ENCODE measurements around the gene TRPC4AP.

TRPC4AP gene

DNA sequence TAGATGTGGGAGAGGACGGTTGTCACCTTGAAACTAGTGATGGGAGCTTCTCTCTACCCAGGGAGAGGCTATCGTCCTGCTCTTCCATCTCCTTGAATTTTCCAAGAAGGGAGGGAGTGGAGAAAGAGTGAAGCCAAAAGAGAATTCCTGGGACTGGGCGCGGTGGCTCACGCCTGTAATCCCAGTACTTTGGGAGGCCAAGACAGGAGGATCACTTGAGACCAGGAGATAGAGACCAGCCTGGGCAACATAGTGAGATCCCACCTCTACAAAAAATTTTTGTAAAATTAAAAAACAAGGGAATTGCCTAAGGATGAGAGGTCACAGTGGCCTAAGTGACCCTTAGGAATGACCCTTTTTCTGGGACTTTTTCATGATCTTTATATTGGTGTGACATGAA lies 128.1 kb downstream of the TRPC4AP start:
- no peak for DNase-seq

DNA sequence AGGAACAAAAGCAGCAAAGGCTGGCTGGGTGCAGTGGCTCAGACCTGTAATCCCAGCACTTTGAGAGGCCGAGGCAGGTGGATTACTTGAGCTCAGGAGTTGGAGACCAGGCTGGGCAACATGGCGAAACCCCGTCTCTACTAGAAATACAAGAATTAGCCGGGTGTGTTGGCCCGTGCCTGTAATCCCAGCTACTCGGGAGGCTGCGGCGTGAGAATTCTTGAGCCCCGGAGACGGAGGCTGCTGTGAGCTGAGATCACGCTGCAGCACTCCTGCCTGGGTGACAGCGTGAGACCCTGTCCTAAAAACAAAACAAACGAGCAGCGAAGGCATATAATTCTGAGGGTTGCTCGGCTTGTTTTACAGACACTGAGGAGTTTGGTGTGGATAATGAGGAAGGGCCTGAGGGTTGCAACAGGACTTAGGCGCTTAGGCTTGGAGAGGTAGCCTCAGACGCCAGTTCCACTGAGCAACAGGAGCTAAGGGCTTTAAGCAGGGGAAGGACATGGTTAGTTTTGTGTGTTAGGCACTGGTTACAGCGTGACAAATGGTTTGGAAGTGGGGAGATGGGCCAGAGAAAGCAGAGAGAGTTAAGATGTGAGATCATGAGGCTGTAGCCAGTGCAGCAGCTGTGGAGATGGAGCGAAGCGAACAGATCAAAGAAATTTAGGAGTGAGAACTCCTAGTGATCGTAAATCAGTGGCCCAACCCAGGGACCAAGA lies 135.7 kb downstream of the TRPC4AP start:
- DNase-seq = no peak

DNA sequence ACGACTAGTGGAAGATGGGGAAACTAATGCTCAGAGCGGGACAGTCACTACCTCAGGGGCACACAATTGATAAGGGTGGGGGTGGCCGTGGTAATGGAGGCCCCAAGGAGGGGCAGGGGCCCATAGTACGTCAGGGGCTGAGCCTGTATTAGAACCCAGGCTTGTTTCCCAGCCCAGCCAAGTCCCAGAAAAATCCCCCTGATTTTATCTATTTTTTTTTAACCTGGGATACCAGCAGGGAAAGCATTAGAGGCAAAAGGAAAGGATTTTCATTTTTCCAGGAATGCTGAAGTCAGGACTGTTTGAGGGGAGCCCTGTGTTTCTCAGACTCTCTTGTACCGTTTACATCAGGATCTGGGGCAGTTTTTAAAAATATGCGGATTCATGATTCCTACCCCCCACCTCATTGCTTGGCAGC lies 136.6 kb downstream of the TRPC4AP start:
- no peak for DNase-seq

DNA sequence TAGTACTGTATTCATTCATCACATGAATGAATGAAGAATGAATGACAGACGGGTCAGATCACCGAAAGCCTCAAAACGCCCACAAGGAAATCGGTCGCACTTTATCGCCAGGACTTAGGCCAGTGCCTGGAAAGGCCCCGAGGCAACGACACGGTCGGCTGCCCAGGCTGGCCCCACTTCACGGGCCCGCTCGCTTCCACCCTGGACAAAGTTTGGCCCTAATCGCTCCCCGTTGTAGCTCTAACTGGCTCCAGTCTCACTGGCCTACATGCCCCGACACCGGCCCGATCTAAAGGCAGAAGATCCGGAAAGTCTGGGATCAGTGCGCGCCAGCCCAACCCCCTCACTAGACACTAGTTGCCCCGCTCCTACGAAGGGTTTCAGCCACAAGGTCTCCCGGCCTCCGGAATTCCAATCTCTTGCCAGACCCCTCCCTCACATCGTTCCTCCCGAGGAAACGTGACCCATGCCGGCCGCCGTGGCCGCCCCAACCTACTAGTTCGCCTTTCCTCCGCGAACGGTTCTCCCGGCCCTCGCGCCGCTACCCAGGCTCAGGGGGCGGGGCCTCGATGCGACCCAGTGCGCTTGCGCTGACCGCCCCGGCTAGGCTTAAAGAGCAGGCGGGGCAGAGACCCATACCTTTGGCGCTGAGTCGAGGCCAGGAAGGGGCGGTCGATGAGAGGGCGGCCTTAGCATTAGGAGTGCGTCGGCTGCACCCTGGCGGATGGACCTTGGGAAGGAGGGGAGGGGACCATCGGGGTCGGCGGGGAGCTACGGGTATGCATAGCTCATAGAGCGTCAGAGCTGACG lies 137.2 kb downstream of the TRPC4AP start, which contains the start of the genes GSS and MYH7B:
TSS of gene GSS (minus strand) at position 576 of the 810 bp plus-strand sequence. CDS start 3,954 bp downstream, outside the sequence.
TSS of gene MYH7B (plus strand) at position 638 of the 810 bp plus-strand sequence. CDS start 22,138 bp downstream, outside the sequence.
- DNase-seq = peak; percentile 96

DNA sequence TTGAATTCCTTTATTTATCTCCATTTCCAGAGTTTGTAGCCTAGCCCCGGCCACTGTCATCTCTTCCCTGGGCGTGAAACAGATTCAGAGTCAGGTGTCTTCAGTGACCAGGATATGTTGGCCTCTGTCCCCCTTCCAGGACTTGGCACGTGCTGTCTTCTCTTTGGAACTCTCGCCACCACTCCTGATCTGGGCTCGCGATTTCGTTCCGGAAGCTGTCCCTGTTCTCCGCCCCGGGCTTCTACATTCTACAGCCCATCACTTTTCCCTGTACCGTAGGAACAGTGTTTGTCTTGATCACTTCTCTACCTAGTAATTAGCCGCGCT lies 137.7 kb downstream of the TRPC4AP start:
- DNase-seq = no peak

DNA sequence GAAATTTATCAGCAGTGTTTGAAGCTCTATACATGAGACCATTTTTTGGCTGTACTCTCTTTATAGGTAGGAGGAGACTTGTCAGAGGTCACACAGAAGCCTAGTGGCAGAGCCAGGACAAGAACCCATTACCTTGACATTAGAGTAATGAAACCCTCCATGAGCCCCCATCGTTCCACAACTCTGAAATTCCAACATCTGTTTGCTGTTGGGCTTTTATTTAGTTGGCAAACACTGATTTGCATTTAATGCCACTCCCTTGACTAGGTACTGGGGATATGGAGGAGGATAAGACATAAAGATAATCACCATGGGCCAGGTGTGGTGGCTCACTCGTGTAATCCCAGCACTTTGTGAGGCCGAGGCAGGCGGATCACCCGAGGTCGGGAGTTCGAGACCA lies 138.6 kb downstream of the TRPC4AP start:
- no peak for DNase-seq

DNA sequence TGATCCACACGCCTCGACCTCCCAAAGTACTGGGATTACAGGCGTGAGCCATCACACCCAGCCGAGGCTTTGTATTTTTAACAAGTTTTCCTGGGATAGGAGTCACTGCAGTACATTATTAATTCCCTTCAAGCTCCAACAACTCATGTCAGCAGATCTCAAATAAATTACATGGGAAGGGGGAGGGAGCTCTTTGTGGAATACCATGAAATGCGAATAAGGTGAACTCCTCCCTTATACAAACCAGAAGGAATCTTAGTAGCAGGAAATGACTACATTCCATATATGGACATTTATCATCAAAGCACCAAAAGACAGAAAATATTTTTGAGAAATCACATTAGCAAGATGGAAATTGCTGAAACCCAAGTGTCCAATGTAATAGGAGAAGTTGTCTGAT lies 139.9 kb downstream of the TRPC4AP start:
- no peak for DNase-seq

Data from NCI-H2029 (cell line).